DOHH2 (cell line): ENCODE data around the gene NR2F1.

Experiments
- H3F3A ChIP-seq: fragments of 200-600 bp; sonication (generic), shearing (Covaris generic); 2 replicates; pipeline ENCODE4 v1.6.0; 2016; ENCODE audit warnings: antibody characterized with exemption, mild to moderate bottlenecking; ENCODE audit not compliant: control insufficient read depth, insufficient read depth
- H3K27ac ChIP-seq: fragments of 200-600 bp; sonication (generic); 2 replicates; pipeline ENCODE4 v1.5.1; 2014; ENCODE audit warnings: low read depth, mild to moderate bottlenecking, low read length, moderate library complexity
- H3K27me3 ChIP-seq: fragments of 200-600 bp; sonication (generic); 2 replicates; pipeline ENCODE4 v1.6.1; 2014; ENCODE audit warnings: mild to moderate bottlenecking, low read length, mixed read lengths; ENCODE audit not compliant: control insufficient read depth
- H3K36me3 ChIP-seq: fragments of 200-600 bp; sonication (generic); 2 replicates; pipeline ENCODE4 v1.6.1; 2014; ENCODE audit warnings: mild to moderate bottlenecking, low read length, moderate library complexity, mixed read lengths; ENCODE audit not compliant: control insufficient read depth
- H3K4me1 ChIP-seq: fragments of 200-600 bp; sonication (generic); 2 replicates; pipeline ENCODE4 v1.6.1; 2014; ENCODE audit warnings: mild to moderate bottlenecking, low read length, mixed read lengths; ENCODE audit not compliant: control insufficient read depth
- H3K4me2 ChIP-seq: fragments of 200-600 bp; sonication (generic); 2 replicates; pipeline ENCODE4 v1.6.0; 2014; ENCODE audit warnings: mild to moderate bottlenecking, low read length, moderate library complexity
- H3K4me3 ChIP-seq: fragments of 200-600 bp; sonication (generic); 2 replicates; pipeline ENCODE4 v1.5.1; 2014; ENCODE audit warnings: mild to moderate bottlenecking, low read length, mixed read lengths
- H3K79me2 ChIP-seq: fragments of 200-600 bp; sonication (generic); 2 replicates; pipeline ENCODE4 v1.6.1; 2014; ENCODE audit warnings: mild to moderate bottlenecking, low read length, mixed read lengths; ENCODE audit not compliant: control insufficient read depth
- H3K9me2 ChIP-seq: fragments of 200-600 bp; sonication (generic); replicated peaks from 2 replicates; pipeline ENCODE4 v1.6.1; 2014; ENCODE audit warnings: mild to moderate bottlenecking, low read length, mixed read lengths; ENCODE audit not compliant: control insufficient read depth
- H3K9me3 ChIP-seq: fragments of 200-600 bp; sonication (generic); 2 replicates; pipeline ENCODE4 v1.6.1; 2014; ENCODE audit warnings: antibody characterized with exemption, low read length, mixed read lengths; ENCODE audit not compliant: control insufficient read depth, insufficient read depth
- H4K20me1 ChIP-seq: fragments of 200-600 bp; sonication (generic); 2 replicates; pipeline ENCODE4 v1.6.0; 2014; ENCODE audit warnings: low read depth, mild to moderate bottlenecking, antibody characterized with exemption, low read length, moderate library complexity; ENCODE audit not compliant: control insufficient read depth, insufficient read depth
- EZH2phosphoT487 ChIP-seq: fragments of 200-600 bp; sonication (generic); IDR thresholded peaks from 2 replicates; pipeline ENCODE4 v1.6.1; 2017; ENCODE audit warnings: borderline replicate concordance, mild to moderate bottlenecking, antibody characterized with exemption, low read length, moderate library complexity, mixed read lengths
- TF ChIP-seq, protein P1 (sequence below): fragments of 200-600 bp; sonication (generic); IDR thresholded peaks from one replicate; pipeline ENCODE4 v1.5.1; 2014; ENCODE audit warnings: antibody characterized with exemption, mild to moderate bottlenecking, low read depth, low read length; ENCODE audit not compliant: poor library complexity, severe bottlenecking

Gene NR2F1

DNA sequence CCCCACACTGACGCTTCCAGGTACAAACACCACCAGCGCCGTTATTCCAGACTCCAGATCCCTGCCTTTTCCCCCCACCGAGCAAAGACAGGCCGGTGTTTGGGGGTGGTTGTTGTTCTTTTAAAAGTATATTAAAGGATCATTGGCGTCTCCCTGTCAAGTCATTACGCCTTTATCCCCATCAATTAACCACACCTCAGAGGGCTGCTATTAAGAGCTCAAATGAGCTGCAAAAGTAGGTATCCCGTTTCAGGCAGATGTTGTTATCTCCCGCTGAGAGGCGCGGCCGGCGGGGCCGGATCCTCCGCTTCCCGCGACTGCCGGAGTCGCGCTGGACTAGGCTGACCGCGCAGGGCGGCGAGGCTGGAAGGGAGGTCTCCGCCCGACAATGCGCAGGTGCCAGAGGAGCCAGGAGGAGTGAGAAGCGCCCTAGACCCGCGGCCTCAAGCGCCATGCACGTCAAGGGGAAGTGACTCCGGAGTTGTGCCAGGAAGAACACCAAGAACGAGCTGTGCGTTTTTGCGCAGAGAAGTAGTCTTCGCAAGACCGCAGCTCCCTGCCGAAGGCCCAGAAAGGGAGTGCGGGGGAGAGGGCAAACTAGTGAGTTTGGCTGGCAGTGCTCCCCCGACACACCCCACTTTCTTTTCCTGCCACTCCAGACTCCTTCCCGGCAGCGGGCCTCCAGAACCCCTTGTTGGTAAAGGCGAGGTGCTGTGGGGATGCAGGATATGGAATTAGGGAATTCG is 10.2 kb upstream of the NR2F1 start:
- H3K4me2 ChIP-seq, result no peak overlapping the region
- no peaks in the 10 kb centered on the region for H3K9me3 ChIP-seq
- TF ChIP-seq, protein P1, sequence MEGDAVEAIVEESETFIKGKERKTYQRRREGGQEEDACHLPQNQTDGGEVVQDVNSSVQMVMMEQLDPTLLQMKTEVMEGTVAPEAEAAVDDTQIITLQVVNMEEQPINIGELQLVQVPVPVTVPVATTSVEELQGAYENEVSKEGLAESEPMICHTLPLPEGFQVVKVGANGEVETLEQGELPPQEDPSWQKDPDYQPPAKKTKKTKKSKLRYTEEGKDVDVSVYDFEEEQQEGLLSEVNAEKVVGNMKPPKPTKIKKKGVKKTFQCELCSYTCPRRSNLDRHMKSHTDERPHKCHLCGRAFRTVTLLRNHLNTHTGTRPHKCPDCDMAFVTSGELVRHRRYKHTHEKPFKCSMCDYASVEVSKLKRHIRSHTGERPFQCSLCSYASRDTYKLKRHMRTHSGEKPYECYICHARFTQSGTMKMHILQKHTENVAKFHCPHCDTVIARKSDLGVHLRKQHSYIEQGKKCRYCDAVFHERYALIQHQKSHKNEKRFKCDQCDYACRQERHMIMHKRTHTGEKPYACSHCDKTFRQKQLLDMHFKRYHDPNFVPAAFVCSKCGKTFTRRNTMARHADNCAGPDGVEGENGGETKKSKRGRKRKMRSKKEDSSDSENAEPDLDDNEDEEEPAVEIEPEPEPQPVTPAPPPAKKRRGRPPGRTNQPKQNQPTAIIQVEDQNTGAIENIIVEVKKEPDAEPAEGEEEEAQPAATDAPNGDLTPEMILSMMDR, result no peak
- no peak for TF ChIP-seq EZH2phosphoT487
- no peaks in the 10 kb centered on the region for H3F3A ChIP-seq
- H3K4me3 ChIP-seq, result no peak overlapping the region
- no peaks in the 10 kb centered on the region for H3K9me2 ChIP-seq
- no peaks in the 10 kb centered on the region for H3K79me2 ChIP-seq
- peaks cover 49% of the 10 kb centered on the region for H3K27me3 ChIP-seq
- no peak overlapping the region for H3K27ac ChIP-seq
- no peaks in the 10 kb centered on the region for H4K20me1 ChIP-seq
- no peaks in the 10 kb centered on the region for H3K36me3 ChIP-seq
- no peaks in the 10 kb centered on the region for H3K4me1 ChIP-seq

DNA sequence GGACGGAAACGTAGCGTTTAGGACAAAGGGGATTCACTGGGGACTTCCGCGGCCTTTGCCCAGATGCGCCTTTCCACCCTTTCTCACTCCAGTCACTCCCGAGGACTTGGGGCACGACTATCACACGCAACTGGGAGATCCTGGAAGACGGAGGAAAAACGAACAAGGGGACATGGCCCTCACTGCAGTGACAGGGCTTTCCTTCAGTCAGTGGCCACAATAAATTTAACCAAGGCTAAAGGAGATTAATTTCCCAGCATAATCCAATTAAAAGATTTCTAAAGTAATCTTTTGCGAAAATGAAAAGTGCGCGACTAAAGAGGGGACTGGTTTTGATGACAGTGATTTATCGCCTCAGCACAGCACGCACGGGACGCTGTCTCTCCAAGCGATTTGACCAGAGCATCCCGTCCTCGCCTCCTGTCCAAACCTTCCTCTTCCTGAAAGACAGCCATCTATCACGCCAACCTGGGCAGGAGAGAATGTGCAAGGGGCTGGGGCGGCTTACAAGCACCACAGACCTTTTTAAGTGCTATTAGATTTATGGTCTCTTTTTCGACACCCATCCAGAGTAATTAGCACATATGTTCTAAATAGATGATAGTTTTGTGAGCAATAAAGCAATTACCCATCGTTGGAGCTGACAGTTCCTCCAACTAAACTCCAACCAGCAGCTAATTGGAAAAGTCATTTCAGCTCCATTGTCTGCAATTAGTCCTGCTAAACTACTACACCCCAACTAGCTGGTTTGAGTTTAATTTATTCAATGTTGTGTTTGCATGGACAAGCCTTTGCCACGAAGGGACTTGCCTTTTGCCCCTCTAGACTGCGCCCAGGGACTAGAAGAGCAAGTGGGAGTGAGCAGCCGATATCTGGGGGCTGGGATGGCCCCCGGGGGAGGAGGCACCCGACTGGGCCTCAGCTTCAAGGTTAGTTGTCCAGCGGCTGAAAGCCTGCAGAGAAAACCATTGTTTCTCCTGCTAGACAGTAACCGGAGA is 9.4 kb upstream of the NR2F1 start:
- H3K36me3 ChIP-seq, result no peaks in the 10 kb centered on the region
- no peak overlapping the region for H3K4me3 ChIP-seq
- H3F3A ChIP-seq, result no peaks in the 10 kb centered on the region
- H3K4me2 ChIP-seq, result no peak overlapping the region
- H3K9me2 ChIP-seq, result no peaks in the 10 kb centered on the region
- no peaks in the 10 kb centered on the region for H3K4me1 ChIP-seq
- H3K27ac ChIP-seq, result no peak overlapping the region
- H3K9me3 ChIP-seq, result no peaks in the 10 kb centered on the region
- TF ChIP-seq, protein P1, result no peak
- no peak for TF ChIP-seq EZH2phosphoT487
- H3K79me2 ChIP-seq, result no peaks in the 10 kb centered on the region
- H4K20me1 ChIP-seq, result no peaks in the 10 kb centered on the region
- peaks cover 53% of the 10 kb centered on the region for H3K27me3 ChIP-seq

DNA sequence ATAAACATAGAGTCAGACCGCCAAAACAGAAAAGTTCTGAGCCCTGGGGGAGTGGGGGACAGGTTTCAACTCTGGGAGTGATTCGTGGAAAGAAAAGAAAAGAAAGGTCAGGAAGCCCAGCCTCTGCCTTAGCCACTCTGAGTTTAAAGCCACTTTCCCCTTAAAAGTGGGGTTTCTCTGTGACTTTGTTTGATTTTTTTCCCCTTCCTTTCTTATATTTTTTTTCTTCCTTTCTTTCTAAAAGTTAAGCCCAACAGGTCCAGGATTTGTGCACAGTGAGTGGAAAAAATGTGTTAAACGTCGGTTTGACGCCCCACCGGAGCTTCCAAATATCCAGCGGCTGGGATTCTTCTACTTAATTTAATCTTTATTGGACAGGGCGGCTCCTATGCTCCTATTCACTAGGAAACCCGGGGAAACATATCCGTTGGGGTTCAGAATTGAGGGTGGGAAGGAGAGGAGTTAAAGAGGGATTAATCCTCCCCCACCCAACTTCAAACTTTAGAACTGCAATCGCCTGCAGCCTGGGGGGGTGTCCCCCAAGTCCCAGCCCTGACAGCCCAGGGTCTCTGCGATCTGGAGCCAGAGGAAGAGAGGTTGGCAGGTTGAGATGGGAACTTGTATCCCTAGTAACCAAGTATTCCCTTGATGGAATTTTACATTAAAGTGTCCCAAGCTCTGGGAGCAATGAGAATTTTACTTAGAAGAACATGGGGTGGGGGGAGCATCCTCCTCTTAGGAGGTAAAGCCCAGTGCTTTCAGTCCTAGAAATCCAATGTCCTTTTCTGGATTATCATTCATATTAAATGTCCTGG is 8.3 kb upstream of the NR2F1 start:
- Histone ChIP-seq H3K36me3 (no peaks in the 10 kb centered on the region), H3K4me1 (no peaks in the 10 kb centered on the region), H3K4me2 (no peak overlapping the region), H3K79me2 (no peaks in the 10 kb centered on the region), H3K9me3 (no peaks in the 10 kb centered on the region), H3K9me2 (no peaks in the 10 kb centered on the region), H4K20me1 (no peaks in the 10 kb centered on the region), H3K27ac (no peak overlapping the region), H3F3A (no peaks in the 10 kb centered on the region), H3K4me3 (no peak overlapping the region), H3K27me3 (peaks cover 48% of the 10 kb centered on the region)
- no peak for TF ChIP-seq EZH2phosphoT487
- TF ChIP-seq, protein P1, result no peak
